ENCODE results near the gene ERC1. TPM values are rescaled to one million over a fixed set of nuclear protein-coding genes. Genes with fewer than 3 reads are reported as not detected.

The ERC1 gene
- total RNA-seq, 5 donors from 2014 or later (not counting 1 experiment from before 2014, with no cell fraction given): 41.8 to 68.0 (median 46.5) TPM

GRCh38 chr12:966724-967123 is 24.3 kb upstream of the ERC1 start:
- no peak overlapping the region for H3K27ac Mint-ChIP-seq
- no peaks in the 10 kb centered on the region for H3K4me1 Mint-ChIP-seq
- Histone ChIP-seq H3K27ac (ENCODE audit: low read length) (no peak overlapping the region), H3K27me3 (replicated peaks in 1 of 2; ENCODE audit: control insufficient read depth in 2 of 2, extremely low read depth in 1 of 2, insufficient read depth in 2 of 2, low read length in 1 of 2) (peaks cover 0 to 6% of the 10 kb centered on the region in 2 experiments), H3K36me3 (ENCODE audit: control insufficient read depth in 2 of 2, extremely low read depth in 1 of 2, insufficient read depth in 1 of 2, low read length in 1 of 2) (no peaks in the 10 kb centered on the region), H3K4me1 (ENCODE audit: control insufficient read depth in 1 of 2, extremely low read depth in 1 of 2, insufficient read depth in 2 of 2, low read length in 2 of 2) (no peaks in the 10 kb centered on the region), H3K4me3 (ENCODE audit: control insufficient read depth in 1 of 2, extremely low read depth in 1 of 2, low read length in 1 of 2) (no peak overlapping the region), H3K9me3 (no peaks in the 10 kb centered on the region)
- ATAC-seq (replicated peaks in 1 of 4) (no peak), DNase-seq (no peak)
- ChIA-PET POLR2A (no interaction called here), CTCF (interaction anchor here in 1 of 2 donors (0.7 kb wide), 1 partner anchor 210 kb away, joined by 3 read pairs; no protein-coding TSS in a partner anchor)
- H3K9me3 Mint-ChIP-seq: no peaks in the 10 kb centered on the region
- WGBS (ENCODE audit: insufficient coverage): no CpG with 5 or more reads among the region's 6 CpGs
- H3K27me3 Mint-ChIP-seq: no peaks in the 10 kb centered on the region
- no peaks in the 10 kb centered on the region for H3K36me3 Mint-ChIP-seq
- no peak overlapping the region for H3K4me3 Mint-ChIP-seq

DNA sequence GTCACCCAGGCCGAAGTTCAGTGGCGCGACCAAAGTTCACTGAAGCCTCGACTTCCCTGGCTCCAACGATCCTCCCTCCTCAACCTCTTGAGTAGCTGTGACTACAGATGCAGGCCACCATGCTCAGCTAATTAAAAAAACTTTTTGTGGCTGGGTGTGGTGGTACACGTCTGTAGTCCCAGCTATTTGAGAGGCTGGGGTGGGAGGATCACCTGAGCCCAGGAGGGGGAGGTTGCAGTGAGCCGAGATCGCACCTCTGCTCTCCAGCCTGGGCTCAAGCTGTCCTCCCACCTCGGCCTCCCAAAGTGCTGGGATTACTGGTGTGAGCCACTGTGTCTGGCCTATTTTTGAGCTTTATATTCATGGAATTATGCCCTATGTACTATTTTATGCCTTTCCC is 23.4 kb upstream of the ERC1 start:
- no peak overlapping the region for H3K27ac Mint-ChIP-seq
- no peak for DNase-seq
- no peaks in the 10 kb centered on the region for H3K36me3 ChIP-seq (ENCODE audit: control insufficient read depth in 2 of 2, extremely low read depth in 1 of 2, insufficient read depth in 1 of 2, low read length in 1 of 2)
- H3K27me3 ChIP-seq (replicated peaks in 1 of 2; ENCODE audit: control insufficient read depth in 2 of 2, extremely low read depth in 1 of 2, insufficient read depth in 2 of 2, low read length in 1 of 2): peaks cover 0 to 6% of the 10 kb centered on the region in 2 experiments
- ChIA-PET POLR2A (interaction anchor here in 1 of 2 donors (0.7 kb wide), 1 partner anchor 93 kb away, joined by 3 read pairs; no protein-coding TSS in a partner anchor), CTCF (no interaction called here)
- WGBS (ENCODE audit: insufficient coverage): 94% methylated on average over 2 of the region's 9 CpGs
- H3K27ac ChIP-seq (ENCODE audit: low read length): no peak overlapping the region
- H3K9me3 Mint-ChIP-seq: no peaks in the 10 kb centered on the region
- no peaks in the 10 kb centered on the region for H3K36me3 Mint-ChIP-seq
- no peaks in the 10 kb centered on the region for H3K27me3 Mint-ChIP-seq
- H3K4me3 ChIP-seq (ENCODE audit: control insufficient read depth in 1 of 2, extremely low read depth in 1 of 2, low read length in 1 of 2): no peak overlapping the region
- no peaks in the 10 kb centered on the region for H3K9me3 ChIP-seq
- H3K4me1 Mint-ChIP-seq: no peaks in the 10 kb centered on the region
- no peak for ATAC-seq (replicated peaks in 1 of 4)
- H3K4me3 Mint-ChIP-seq: no peak overlapping the region
- no peaks in the 10 kb centered on the region for H3K4me1 ChIP-seq (ENCODE audit: control insufficient read depth in 1 of 2, extremely low read depth in 1 of 2, insufficient read depth in 2 of 2, low read length in 2 of 2)

DNA sequence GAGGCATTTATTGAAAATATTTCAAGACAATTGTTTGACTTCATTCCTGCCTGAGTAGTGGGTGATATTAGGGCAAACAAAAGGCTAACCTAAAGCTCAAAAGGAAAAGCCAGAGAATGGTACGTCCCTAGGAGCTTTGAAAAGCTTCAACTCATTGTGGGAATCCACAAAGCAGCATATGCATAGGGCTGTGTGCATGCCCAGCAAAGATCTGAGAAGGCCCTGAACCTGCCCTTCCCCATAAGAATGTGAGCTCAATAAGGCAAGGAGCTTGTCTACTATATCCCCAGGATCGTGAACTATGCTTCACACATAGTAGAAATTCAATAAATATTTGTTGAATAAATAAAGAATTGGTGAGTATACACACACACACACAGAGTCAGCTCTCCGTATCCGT is 22.5 kb upstream of the ERC1 start:
- Mint-ChIP-seq H3K27me3 (no peaks in the 10 kb centered on the region), H3K27ac (no peak overlapping the region), H3K36me3 (no peaks in the 10 kb centered on the region), H3K4me1 (no peaks in the 10 kb centered on the region), H3K9me3 (no peaks in the 10 kb centered on the region), H3K4me3 (no peak overlapping the region)
- WGBS (ENCODE audit: insufficient coverage): 100% methylated on average over 1 of the region's 4 CpGs
- no peak for ATAC-seq (replicated peaks in 1 of 4)
- Histone ChIP-seq H3K9me3 (no peaks in the 10 kb centered on the region), H3K4me3 (ENCODE audit: control insufficient read depth in 1 of 2, extremely low read depth in 1 of 2, low read length in 1 of 2) (no peak overlapping the region), H3K27me3 (replicated peaks in 1 of 2; ENCODE audit: control insufficient read depth in 2 of 2, extremely low read depth in 1 of 2, insufficient read depth in 2 of 2, low read length in 1 of 2) (peaks cover 0 to 6% of the 10 kb centered on the region in 2 experiments), H3K4me1 (ENCODE audit: control insufficient read depth in 1 of 2, extremely low read depth in 1 of 2, insufficient read depth in 2 of 2, low read length in 2 of 2) (no peaks in the 10 kb centered on the region), H3K27ac (ENCODE audit: low read length) (no peak overlapping the region), H3K36me3 (ENCODE audit: control insufficient read depth in 2 of 2, extremely low read depth in 1 of 2, insufficient read depth in 1 of 2, low read length in 1 of 2) (no peaks in the 10 kb centered on the region)
- ChIA-PET CTCF (no interaction called here), POLR2A (interaction anchor here in 1 of 2 donors (0.7 kb wide), 1 partner anchor 94 kb away, joined by 3 read pairs; no protein-coding TSS in a partner anchor)
- no peak for DNase-seq

DNA sequence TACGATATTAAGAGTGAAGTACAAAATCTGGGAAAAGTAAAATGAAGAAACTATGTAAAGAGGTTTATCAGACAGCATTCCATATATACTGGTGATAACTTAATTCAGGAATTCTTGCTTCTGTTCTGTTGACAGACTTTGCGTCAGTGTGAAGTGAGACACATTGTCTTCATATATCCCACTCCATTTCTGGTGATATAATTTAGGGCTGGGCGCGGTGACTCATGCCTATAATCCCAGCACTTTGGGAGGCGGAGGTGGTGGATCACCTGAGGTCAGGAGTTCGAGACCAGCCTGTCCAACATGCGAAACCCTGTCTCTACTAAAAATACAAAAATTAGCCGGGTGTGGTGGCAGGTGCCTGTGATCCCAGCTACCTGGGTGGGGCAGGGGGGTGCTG is 21.2 kb upstream of the ERC1 start:
- Histone ChIP-seq H3K4me1 (ENCODE audit: control insufficient read depth in 1 of 2, extremely low read depth in 1 of 2, insufficient read depth in 2 of 2, low read length in 2 of 2) (no peaks in the 10 kb centered on the region), H3K9me3 (no peaks in the 10 kb centered on the region), H3K36me3 (ENCODE audit: control insufficient read depth in 2 of 2, extremely low read depth in 1 of 2, insufficient read depth in 1 of 2, low read length in 1 of 2) (no peaks in the 10 kb centered on the region), H3K4me3 (ENCODE audit: control insufficient read depth in 1 of 2, extremely low read depth in 1 of 2, low read length in 1 of 2) (no peak overlapping the region), H3K27ac (ENCODE audit: low read length) (no peak overlapping the region), H3K27me3 (replicated peaks in 1 of 2; ENCODE audit: control insufficient read depth in 2 of 2, extremely low read depth in 1 of 2, insufficient read depth in 2 of 2, low read length in 1 of 2) (peaks cover 0 to 4% of the 10 kb centered on the region in 2 experiments)
- Mint-ChIP-seq H3K36me3 (no peaks in the 10 kb centered on the region), H3K9me3 (no peaks in the 10 kb centered on the region), H3K27me3 (no peaks in the 10 kb centered on the region), H3K27ac (no peak overlapping the region), H3K4me3 (no peak overlapping the region), H3K4me1 (no peaks in the 10 kb centered on the region)
- POLR2A ChIA-PET: no interaction called here
- WGBS (ENCODE audit: insufficient coverage): no CpG with 5 or more reads among the region's 8 CpGs
- DNase-seq (no peak), ATAC-seq (replicated peaks in 1 of 4) (no peak)
- CTCF ChIA-PET: no interaction called here

DNA sequence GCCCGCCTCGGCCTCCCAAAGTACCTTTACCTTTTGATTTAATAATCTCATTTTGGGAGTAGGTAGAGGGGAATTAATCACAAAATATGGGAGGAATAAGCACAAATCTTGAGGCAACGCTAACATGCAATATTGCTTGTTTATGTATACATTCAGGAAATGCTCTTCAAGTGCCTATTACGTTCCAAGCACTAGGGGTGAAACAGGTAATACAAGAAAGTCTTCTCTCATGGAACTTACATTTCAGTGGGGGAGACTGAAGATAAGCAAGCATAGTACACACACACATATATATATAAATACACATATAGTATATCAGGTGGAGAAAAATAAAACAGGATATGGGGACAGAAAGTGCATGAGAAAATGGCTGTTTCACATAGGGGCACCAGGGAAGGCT is 19.0 kb upstream of the ERC1 start:
- CTCF ChIA-PET: no interaction called here
- H3K36me3 ChIP-seq (ENCODE audit: control insufficient read depth in 2 of 2, extremely low read depth in 1 of 2, insufficient read depth in 1 of 2, low read length in 1 of 2): no peaks in the 10 kb centered on the region
- H3K9me3 ChIP-seq: no peaks in the 10 kb centered on the region
- no peak overlapping the region for H3K27ac ChIP-seq (ENCODE audit: low read length)
- Mint-ChIP-seq H3K4me3 (no peak overlapping the region), H3K27me3 (no peaks in the 10 kb centered on the region), H3K27ac (no peak overlapping the region), H3K4me1 (no peaks in the 10 kb centered on the region), H3K36me3 (no peaks in the 10 kb centered on the region), H3K9me3 (no peaks in the 10 kb centered on the region)
- ATAC-seq (replicated peaks in 1 of 4) (no peak), DNase-seq (no peak)
- peaks cover 0 to 4% of the 10 kb centered on the region in 2 experiments for H3K27me3 ChIP-seq (replicated peaks in 1 of 2; ENCODE audit: control insufficient read depth in 2 of 2, extremely low read depth in 1 of 2, insufficient read depth in 2 of 2, low read length in 1 of 2)
- WGBS (ENCODE audit: insufficient coverage): no CpG with 5 or more reads among the region's 4 CpGs
- H3K4me1 ChIP-seq (ENCODE audit: control insufficient read depth in 1 of 2, extremely low read depth in 1 of 2, insufficient read depth in 2 of 2, low read length in 2 of 2): no peaks in the 10 kb centered on the region
- no peak overlapping the region for H3K4me3 ChIP-seq (ENCODE audit: control insufficient read depth in 1 of 2, extremely low read depth in 1 of 2, low read length in 1 of 2)
- POLR2A ChIA-PET: no interaction called here

- Histone ChIP-seq H3K9me3 (no peaks in the 10 kb centered on the region), H3K27me3 (replicated peaks in 1 of 2; ENCODE audit: control insufficient read depth in 2 of 2, extremely low read depth in 1 of 2, insufficient read depth in 2 of 2, low read length in 1 of 2) (no peaks in the 10 kb centered on the region), H3K36me3 (ENCODE audit: control insufficient read depth in 2 of 2, extremely low read depth in 1 of 2, insufficient read depth in 1 of 2, low read length in 1 of 2) (no peaks in the 10 kb centered on the region), H3K4me3 (ENCODE audit: control insufficient read depth in 1 of 2, extremely low read depth in 1 of 2, low read length in 1 of 2) (no peak overlapping the region), H3K4me1 (ENCODE audit: control insufficient read depth in 1 of 2, extremely low read depth in 1 of 2, insufficient read depth in 2 of 2, low read length in 2 of 2) (no peaks in the 10 kb centered on the region), H3K27ac (ENCODE audit: low read length) (no peak overlapping the region)
- Mint-ChIP-seq H3K9me3 (no peaks in the 10 kb centered on the region), H3K27me3 (no peaks in the 10 kb centered on the region), H3K4me1 (no peaks in the 10 kb centered on the region), H3K4me3 (no peak overlapping the region), H3K27ac (no peak overlapping the region), H3K36me3 (no peaks in the 10 kb centered on the region)
- POLR2A ChIA-PET: no interaction called here
- WGBS (ENCODE audit: insufficient coverage): no CpG with 5 or more reads among the region's 4 CpGs
- no peak for DNase-seq
- no peak for ATAC-seq (replicated peaks in 1 of 4)
- CTCF ChIA-PET: no interaction called here
Observed at GRCh38 chr12:974271-974862, 16.7 kb upstream of the ERC1 start.

DNA sequence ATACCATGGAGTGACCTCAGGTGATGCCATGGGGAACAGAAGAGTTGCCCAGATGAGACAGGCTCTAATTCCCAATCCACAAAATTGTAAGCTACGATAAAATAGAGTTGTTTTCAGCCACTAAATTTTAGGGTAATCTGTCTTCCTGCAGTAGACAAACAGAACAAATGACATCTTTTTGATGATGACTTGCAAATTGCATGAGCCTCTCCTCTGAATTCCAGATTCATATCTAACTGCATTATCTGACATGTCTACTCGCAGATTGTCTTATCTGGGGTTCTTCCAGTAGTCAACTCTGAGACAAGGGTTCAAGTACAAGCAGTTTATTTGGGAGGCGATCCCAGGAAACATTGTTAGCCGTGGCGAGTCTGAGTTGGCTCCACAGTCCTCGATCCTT is 14.4 kb upstream of the ERC1 start:
- Mint-ChIP-seq H3K27ac (no peak overlapping the region), H3K4me1 (no peaks in the 10 kb centered on the region), H3K9me3 (no peaks in the 10 kb centered on the region), H3K4me3 (no peak overlapping the region), H3K27me3 (no peaks in the 10 kb centered on the region), H3K36me3 (no peaks in the 10 kb centered on the region)
- Histone ChIP-seq H3K9me3 (no peaks in the 10 kb centered on the region), H3K4me1 (ENCODE audit: control insufficient read depth in 1 of 2, extremely low read depth in 1 of 2, insufficient read depth in 2 of 2, low read length in 2 of 2) (no peaks in the 10 kb centered on the region), H3K4me3 (ENCODE audit: control insufficient read depth in 1 of 2, extremely low read depth in 1 of 2, low read length in 1 of 2) (no peak overlapping the region), H3K36me3 (ENCODE audit: control insufficient read depth in 2 of 2, extremely low read depth in 1 of 2, insufficient read depth in 1 of 2, low read length in 1 of 2) (no peaks in the 10 kb centered on the region), H3K27me3 (replicated peaks in 1 of 2; ENCODE audit: control insufficient read depth in 2 of 2, extremely low read depth in 1 of 2, insufficient read depth in 2 of 2, low read length in 1 of 2) (no peaks in the 10 kb centered on the region), H3K27ac (ENCODE audit: low read length) (no peak overlapping the region)
- DNase-seq (no peak), ATAC-seq (replicated peaks in 1 of 4) (no peak)
- CTCF ChIA-PET: no interaction called here
- POLR2A ChIA-PET: interaction anchor here in 1 of 2 donors (0.5 kb wide), 1 partner anchor 362 kb away, joined by 3 read pairs; no protein-coding TSS in a partner anchor
- WGBS (ENCODE audit: insufficient coverage): 62% methylated on average over 3 of the region's 6 CpGs

All from T-cell (primary cell).